H1 (cell line): ENCODE measurements around the gene PLN. TPM values are rescaled to one million over a fixed set of nuclear protein-coding genes. Genes with fewer than 3 reads are reported as not detected.
A peak's percentile ranks its signal among the peaks of the same experiment; 100 is the strongest.

Experiments
- CTCF ChIA-PET: fragments of 300-600 bp; sonication (Branson Sonifier 250); formaldehyde crosslinking; loops from one replicate; lab custom pipeline; 2021; ENCODE audit not compliant: partially characterized antibody; lab: Charles Lee
- POLR2A ChIA-PET: fragments of 300-600 bp; sonication (Branson Sonifier 250); formaldehyde crosslinking; loops from one replicate; lab custom pipeline; 2021; ENCODE audit warnings: inconsistent platforms; ENCODE audit not compliant: partially characterized antibody; lab: Charles Lee
- DNase-seq, 2 experiments: peaks; one replicate each; pipeline versions ENCODE4 v3.0.0 to v3.0.0-alpha.2; 2010 to 2022; ENCODE audit warnings: low spot score in 2 of 2, low read depth in 1 of 2, mixed read lengths in 1 of 2
- FAIRE-seq: peaks from 2 replicates; lab custom pipeline; 2011; peaks lifted over from hg19 to GRCh38; lab: Jason Lieb, UNC
- H2AFZ ChIP-seq: 2 replicates; pipeline ENCODE4 v1.8.1; 2012; ENCODE audit warnings: low read length, inconsistent platforms
- H2AK5ac ChIP-seq: 2 replicates; pipeline ENCODE4 v1.6.1; 2013; ENCODE audit warnings: low read depth, low read length
- H2BK120ac ChIP-seq: replicated peaks from 2 replicates; pipeline ENCODE3; 2013; ENCODE audit warnings: low read depth, low read length, inconsistent platforms
- H2BK12ac ChIP-seq: 2 replicates; pipeline ENCODE4 v1.6.1; 2013; ENCODE audit warnings: low read depth, low read length
- H2BK15ac ChIP-seq: 2 replicates; pipeline ENCODE4 v1.6.1; 2013; ENCODE audit warnings: low read length
- H2BK20ac ChIP-seq: 2 replicates; pipeline ENCODE4 v1.6.1; 2013; ENCODE audit warnings: low read length
- H2BK5ac ChIP-seq: 2 replicates; pipeline ENCODE4 v1.6.1; 2013; ENCODE audit warnings: low read depth, low read length
- H3K14ac ChIP-seq: 2 replicates; pipeline ENCODE4 v1.6.1; 2013; ENCODE audit warnings: inconsistent platforms; ENCODE audit not compliant: insufficient read length
- H3K18ac ChIP-seq: 2 replicates; pipeline ENCODE4 v1.6.1; 2013; ENCODE audit warnings: low read length; ENCODE audit errors: extremely low read depth
- H3K23ac ChIP-seq: 2 replicates; pipeline ENCODE4 v1.6.1; 2013; ENCODE audit warnings: inconsistent platforms; ENCODE audit not compliant: insufficient read length
- H3K23me2 ChIP-seq: 2 replicates; pipeline ENCODE4 v1.6.1; 2013; ENCODE audit warnings: low read depth, low read length
- H3K27ac ChIP-seq: 2 replicates; pipeline ENCODE4 v1.6.1; 2011; ENCODE audit warnings: low read depth, low read length, inconsistent platforms
- H3K27me3 ChIP-seq, 4 experiments: replicated peaks in 1 of 4; 1 replicate in 1 of 4; 2 replicates in 3 of 4; pipeline versions ENCODE4 v1.6.1 to v1.8.1; 2011 to 2013; ENCODE audit warnings: low read length in 3 of 4, mild to moderate bottlenecking in 3 of 4, inconsistent platforms in 2 of 4, mixed read lengths in 2 of 4, moderate library complexity in 1 of 4; ENCODE audit not compliant: control insufficient read depth in 3 of 4, insufficient read depth in 3 of 4; ENCODE audit errors: extremely low read depth in 1 of 4
- H3K36me3 ChIP-seq, 4 experiments: 2 replicates each; pipeline versions ENCODE4 v1.6.1 to v1.8.1; 2011 to 2013; ENCODE audit warnings: mild to moderate bottlenecking in 4 of 4, low read length in 3 of 4, moderate library complexity in 2 of 4, control low read depth in 1 of 4, inconsistent platforms in 1 of 4; ENCODE audit not compliant: insufficient read depth in 4 of 4, control insufficient read depth in 2 of 4
- H3K4ac ChIP-seq: replicated peaks from 2 replicates; pipeline ENCODE3; 2013; ENCODE audit warnings: low read length, low read depth, mixed read lengths, inconsistent platforms; ENCODE audit not compliant: insufficient read length
- H3K4me1 ChIP-seq, 4 experiments: replicated peaks in 1 of 4; 1 replicate in 1 of 4; 2 replicates in 3 of 4; pipeline versions ENCODE4 v1.6.1 to v1.8.1; 2011 to 2013; ENCODE audit warnings: low read length in 3 of 4, inconsistent platforms in 2 of 4, mixed read lengths in 1 of 4; ENCODE audit not compliant: insufficient read depth in 4 of 4, control insufficient read depth in 3 of 4
- H3K4me2 ChIP-seq, 2 experiments: 2 replicates each; pipeline versions ENCODE4 v1.6.1 to v1.8.1; 2011 to 2013; ENCODE audit warnings: low read depth in 2 of 2, low read length in 2 of 2, control low read depth in 1 of 2, inconsistent platforms in 1 of 2, mild to moderate bottlenecking in 1 of 2; ENCODE audit not compliant: insufficient read depth in 1 of 2
- H3K4me3 ChIP-seq, 4 experiments: fragments of 200-600, 300-600 bp in 1 of 4; sonication (generic), shearing (Covaris generic), sonication (Bioruptor Twin) in 1 of 4; 2 replicates each; pipeline versions ENCODE4 v1.5.1 to v1.8.1; 2011 to 2016; ENCODE audit warnings: low read length in 4 of 4, low read depth in 3 of 4, control low read depth in 2 of 4, inconsistent platforms in 2 of 4, mild to moderate bottlenecking in 2 of 4, mixed read lengths in 1 of 4, moderate library complexity in 1 of 4; ENCODE audit not compliant: insufficient read depth in 2 of 4; ENCODE audit errors: extremely low read depth in 1 of 4
- H3K56ac ChIP-seq: replicated peaks from 2 replicates; pipeline ENCODE3; 2013; ENCODE audit warnings: low read depth, mild to moderate bottlenecking, mixed read lengths, low read length, inconsistent platforms; ENCODE audit not compliant: insufficient read length
- H3K79me1 ChIP-seq: 2 replicates; pipeline ENCODE4 v1.6.1; 2013; ENCODE audit warnings: low read depth, low read length, control low read depth
- H3K79me2 ChIP-seq, 2 experiments: 2 replicates each; pipeline versions ENCODE4 v1.6.1 to v1.8.1; 2012 to 2013; ENCODE audit warnings: low read length in 2 of 2, mild to moderate bottlenecking in 2 of 2, inconsistent platforms in 1 of 2; ENCODE audit not compliant: insufficient read depth in 2 of 2, control insufficient read depth in 1 of 2
- H3K9ac ChIP-seq, 4 experiments: replicated peaks in 1 of 4; 1 replicate in 1 of 4; 2 replicates in 3 of 4; pipeline versions ENCODE4 v1.6.1 to v1.8.1; 2011 to 2013; ENCODE audit warnings: low read depth in 3 of 4, low read length in 3 of 4, control low read depth in 2 of 4, mild to moderate bottlenecking in 2 of 4, moderate library complexity in 2 of 4, inconsistent platforms in 1 of 4; ENCODE audit errors: extremely low read depth in 1 of 4
- H3K9me3 ChIP-seq, 2 experiments: 2 replicates each; pipeline versions ENCODE4 v1.6.1 to v1.8.1; 2012 to 2013; ENCODE audit warnings: mild to moderate bottlenecking in 2 of 2, moderate library complexity in 2 of 2, control low read depth in 1 of 2, inconsistent platforms in 1 of 2, low read depth in 1 of 2, low read length in 1 of 2, mixed read lengths in 1 of 2; ENCODE audit not compliant: insufficient read depth in 2 of 2
- H4K20me1 ChIP-seq, 2 experiments: replicated peaks in 1 of 2; 2 replicates each; pipeline versions ENCODE3 to v1.8.1; 2011 to 2013; ENCODE audit warnings: inconsistent platforms in 2 of 2, low read length in 2 of 2, mild to moderate bottlenecking in 1 of 2; ENCODE audit not compliant: insufficient read depth in 2 of 2, control insufficient read depth in 1 of 2
- H4K5ac ChIP-seq: 2 replicates; pipeline ENCODE4 v1.6.1; 2013; ENCODE audit warnings: low read length, low read depth, mixed read lengths, inconsistent platforms; ENCODE audit not compliant: insufficient read length
- H4K8ac ChIP-seq: 2 replicates; pipeline ENCODE4 v1.8.0; 2013; ENCODE audit warnings: mild to moderate bottlenecking, moderate library complexity, low read length, inconsistent platforms; ENCODE audit not compliant: insufficient read depth; ENCODE audit errors: extremely low read depth
- H4K91ac ChIP-seq: replicated peaks from 2 replicates; pipeline ENCODE3; 2013; ENCODE audit warnings: low read length, mixed read lengths, inconsistent platforms; ENCODE audit not compliant: insufficient read length
- BRCA1 ChIP-seq: IDR thresholded peaks from 2 replicates; pipeline ENCODE4 v1.6.1; 2012; ENCODE audit warnings: low read depth, low read length, improper control_type of control experiment
- CHD1 ChIP-seq: IDR thresholded peaks from 2 replicates; pipeline ENCODE4 v1.6.1; 2012; ENCODE audit warnings: low read depth, low read length, improper control_type of control experiment
- EGR1 ChIP-seq: IDR thresholded peaks from 2 replicates; pipeline ENCODE4 v1.6.1; 2011; ENCODE audit warnings: low read depth, low read length, borderline replicate concordance
- FOSL1 ChIP-seq: IDR thresholded peaks from 2 replicates; pipeline ENCODE4 v1.6.1; 2011; ENCODE audit warnings: mild to moderate bottlenecking, low read depth, low read length, moderate library complexity; ENCODE audit not compliant: insufficient read depth
- HDAC6 ChIP-seq: IDR thresholded peaks from one replicate; pipeline ENCODE4 v1.7.1; 2012; ENCODE audit warnings: low read depth, mild to moderate bottlenecking, inconsistent platforms, low read length, moderate library complexity
- KDM1A ChIP-seq: fragments of 200-600, 300-600 bp; sonication (generic); IDR thresholded peaks from 2 replicates; pipeline ENCODE4 v1.7.1; 2016; ENCODE audit warnings: mild to moderate bottlenecking, low read length, borderline replicate concordance
- POLR2AphosphoS5 ChIP-seq: IDR thresholded peaks from 2 replicates; pipeline ENCODE4 v1.6.1; 2011; ENCODE audit warnings: low read depth, low read length
- RNF2 ChIP-seq: fragments of 200-900, 300-1000 bp; sonication (generic); IDR thresholded peaks from 2 replicates; pipeline ENCODE4 v1.7.1; 2016; ENCODE audit warnings: borderline replicate concordance, low read depth, mild to moderate bottlenecking, antibody characterized with exemption, low read length; ENCODE audit not compliant: poor library complexity, severe bottlenecking; ENCODE audit errors: missing control alignments
- SIN3A ChIP-seq, 2 experiments: IDR thresholded peaks in 1 of 2; conservative IDR thresholded peaks in 1 of 2; 2 replicates each; pipeline ENCODE4 v1.6.1; 2011 to 2012; ENCODE audit warnings: low read length in 2 of 2, improper control_type of control experiment in 1 of 2, low read depth in 1 of 2, mild to moderate bottlenecking in 1 of 2
- SIRT6 ChIP-seq: IDR thresholded peaks from one replicate; pipeline ENCODE4 v1.7.1; 2012; ENCODE audit warnings: low read length, inconsistent platforms
- TAF1 ChIP-seq: IDR thresholded peaks from 2 replicates; pipeline ENCODE4 v1.6.1; 2011; ENCODE audit warnings: mild to moderate bottlenecking, low read depth, low read length
- USF2 ChIP-seq: IDR thresholded peaks from 2 replicates; pipeline ENCODE4 v1.6.1; 2011; ENCODE audit warnings: low read length, improper control_type of control experiment
- YY1 ChIP-seq: IDR thresholded peaks from 2 replicates; pipeline ENCODE4 v1.6.1; 2011; ENCODE audit warnings: low read depth, mild to moderate bottlenecking, low read length
- WGBS, 2 experiments: shearing (Covaris generic) in 1 of 2; methylation state at CpG; one replicate each; pipeline versions ENCODE4 v1.1.6 to v1.1.7; 2013 to 2015; ENCODE audit warnings: low lambda C conversion rate in 2 of 2, mixed read lengths in 2 of 2, inconsistent platforms in 1 of 2, low coverage in 1 of 2, missing lambda C conversion rate in 1 of 2; ENCODE audit not compliant: insufficient replicate concordance in 2 of 2, insufficient coverage in 1 of 2, insufficient read length in 1 of 2; ENCODE audit errors: extremely low coverage in 1 of 2, missing lambda C conversion rate in 1 of 2; 5-methylcytosine and 5-hydroxymethylcytosine counted together
- polyA plus RNA-seq, 7 experiments: library from polyadenylated mRNA; depleted of rRNA in 3 of 7; stranded (reverse) in 5 of 7; unstranded in 2 of 7; fragments of >200 nt in 5 of 7; fragments of 200-250 nt in 2 of 7; gene quantifications; 1 replicate in 5 of 7; 2 replicates in 1 of 7; 4 replicates in 1 of 7; pipeline versions ENCODE4 v1.2.1 to v1.2.3, GENCODE V29; 2011 to 2013; ENCODE audit warnings: missing spikeins in 2 of 7, mixed read lengths in 2 of 7
- total RNA-seq: library from RNA; stranded (reverse); fragmentation: NEBNext Ultra II Directional; extraction: Animal tissue kit (Norgen Biotek cat#: 25700); gene quantifications from 2 replicates; pipeline ENCODE4 v1.2.1, GENCODE V29; 2021

Gene PLN
- total and polyA plus RNA-seq, 2 of the 8 experiments (the other 6 are each of a cell fraction or from before 2014, with no cell fraction given) = not detected

- Histone ChIP-seq H3K56ac (no peak overlapping the region), H3K79me1 (no peaks in the 10 kb centered on the region), H2BK5ac (no peak overlapping the region), H3K4me2 (no peak overlapping the region), H2BK20ac (no peak overlapping the region), H3K4me1 (peaks cover 0 to 7% (median 4%) of the 10 kb centered on the region in 4 experiments; a peak in 4 of 7 replicates), H3K79me2 (peaks cover 0 to 48% of the 10 kb centered on the region in 2 experiments; a peak in 2 of 4 replicates), H3K14ac (no peak overlapping the region), H3K27ac (no peak overlapping the region), H4K5ac (no peak overlapping the region), H4K91ac (no peak overlapping the region), H2BK120ac (no peak overlapping the region), H3K36me3 (peaks cover 0 to 4% (median 0%) of the 10 kb centered on the region in 4 experiments; a peak in 1 of 8 replicates), H3K27me3 (peaks cover 0 to 1% (median 0%) of the 10 kb centered on the region in 4 experiments; a peak in 1 of 7 replicates), H3K23ac (no peak overlapping the region), H3K18ac (no peak overlapping the region), H4K20me1 (peaks cover 0 to 2% of the 10 kb centered on the region in 2 experiments), H2BK12ac (no peak overlapping the region), H3K9me3 (no peaks in the 10 kb centered on the region), H3K4me3 (no peak overlapping the region), H3K9ac (no peak overlapping the region), H2AFZ (no peak overlapping the region), H3K23me2 (no peaks in the 10 kb centered on the region), H2BK15ac (no peak overlapping the region), H3K4ac (no peak overlapping the region), H2AK5ac (no peak overlapping the region), H4K8ac (no peak overlapping the region)
- POLR2A ChIA-PET = no interaction called here
- peak; percentile 24 for FAIRE-seq
- WGBS, 2 experiments = 88% methylated on average over 3 of the region's 3 CpGs; no CpG with 5 or more reads in 1 of the 2 experiments
- TF ChIP-seq USF2 (no peak), FOSL1 (no peak), EGR1 (no peak), SIN3A (conservative IDR thresholded peaks at IDR 0.05 in 1 of 2, IDR thresholded peaks at IDR 0.05 in 1 of 2; ENCODE audit: low read depth in 1 of 2, low read length in 2 of 2) (no peak), KDM1A (no peak), RNF2 (no peak), POLR2AphosphoS5 (no peak), HDAC6 (no peak), TAF1 (no peak), YY1 (no peak), CHD1 (no peak), BRCA1 (no peak), SIRT6 (no peak)
- DNase-seq = no peak
- CTCF ChIA-PET = interaction anchor here (1.3 to 5.2 kb wide), 3 partner anchors 12 to 156 kb away, joined by 3 to 48 read pairs (median 5); no protein-coding TSS in a partner anchor
Observed at GRCh38 chr6:118567974-118568373, 19.9 kb downstream of the PLN start.
